GM12878 (cell line): ENCODE results near the gene SCN10A. TPM values are rescaled to one million over a fixed set of nuclear protein-coding genes. Genes with fewer than 3 reads are reported as not detected.

ENCODE experiments used
- ATAC-seq: fragments of 200-7000 bp; cut with Tn5 transposase; 3 replicates; pipeline ENCODE4 v1.9.1; 2020; ENCODE audit warnings: mild to moderate bottlenecking, moderate library complexity
- BruUV-seq: library from RNA; stranded (reverse); fragments of 400-500 nt; replicated peaks from 2 replicates; lab custom pipeline; 2021; lab: Mats Ljungman, UMichigan
- CTCF ChIA-PET: fragments of 300-600 bp; sonication (Branson Sonifier 250); formaldehyde crosslinking; extraction: SDS; loops from one replicate; lab custom pipeline; 2021; ENCODE audit warnings: inconsistent platforms; lab: Yijun Ruan, JAX
- POLR2A ChIA-PET: fragments of 350-600 bp; formaldehyde crosslinking; extraction: SDS; loops from one replicate; lab custom pipeline; 2021; ENCODE audit warnings: inconsistent platforms; lab: Charles Lee
- RAD21 ChIA-PET: fragments of 300-600 bp; sonication (Branson Sonifier 250); formaldehyde crosslinking; loops from one replicate; lab custom pipeline; 2023; ENCODE audit warnings: antibody characterized with exemption; ENCODE audit not compliant: unreplicated experiment; lab: Charles Lee
- SMC1A ChIA-PET: fragments of 300-600 bp; sonication (Branson Sonifier 250); formaldehyde crosslinking; loops from one replicate; lab custom pipeline; 2023; ENCODE audit not compliant: unreplicated experiment, uncharacterized antibody; lab: Charles Lee
- DNase-seq: peaks from one replicate; pipeline ENCODE4 v3.0.0-alpha.2; 2011; ENCODE audit warnings: low read depth, low spot score
- FAIRE-seq: peaks from 3 replicates; lab custom pipeline; 2011; peaks lifted over from hg19 to GRCh38; lab: Jason Lieb, UNC
- H2AFZ ChIP-seq: 2 replicates; pipeline ENCODE4 v1.6.0; 2011; ENCODE audit warnings: low read depth, low read length, control low read depth; ENCODE audit not compliant: control insufficient read depth
- H3K27ac ChIP-seq: 2 replicates; pipeline ENCODE4 v1.5.1; 2011; ENCODE audit warnings: control low read depth; ENCODE audit not compliant: control insufficient read depth, insufficient read depth
- H3K27me3 ChIP-seq, 2 experiments: replicated peaks in 1 of 2; 2 replicates each; pipeline versions ENCODE4 v1.6.0 to v1.6.1; 2011; ENCODE audit warnings: low read length in 1 of 2; ENCODE audit not compliant: control insufficient read depth in 2 of 2, insufficient read depth in 2 of 2
- H3K36me3 ChIP-seq, 2 experiments: 2 replicates each; pipeline ENCODE4 v1.5.1; 2011; ENCODE audit warnings: low read length in 1 of 2; ENCODE audit not compliant: control insufficient read depth in 2 of 2, insufficient read depth in 2 of 2
- H3K4me1 ChIP-seq: 2 replicates; pipeline ENCODE4 v1.6.1; 2011; ENCODE audit warnings: mild to moderate bottlenecking, low read length, moderate library complexity, mixed read lengths; ENCODE audit not compliant: control insufficient read depth, insufficient read depth
- H3K4me2 ChIP-seq: 2 replicates; pipeline ENCODE4 v1.6.0; 2011; ENCODE audit warnings: control low read depth; ENCODE audit not compliant: control insufficient read depth, insufficient read depth
- H3K4me3 ChIP-seq: fragments of 200-600 bp; sonication (generic); 2 replicates; pipeline ENCODE4 v1.5.1; 2016
- H3K79me2 ChIP-seq: 2 replicates; pipeline ENCODE4 v1.6.0; 2011; ENCODE audit warnings: low read length; ENCODE audit not compliant: control insufficient read depth, insufficient read depth
- H3K9ac ChIP-seq: 2 replicates; pipeline ENCODE4 v1.8.0; 2011; ENCODE audit warnings: low read length, control low read depth, mixed read lengths; ENCODE audit not compliant: control insufficient read depth, insufficient read depth
- H3K9me3 ChIP-seq: replicated peaks from 3 replicates; pipeline ENCODE4 v1.5.1; 2011; ENCODE audit warnings: mild to moderate bottlenecking, low read length; ENCODE audit not compliant: control insufficient read depth, insufficient read depth
- H4K20me1 ChIP-seq: 2 replicates; pipeline ENCODE4 v1.6.0; 2011; ENCODE audit not compliant: control insufficient read depth, insufficient read depth
- EP300 ChIP-seq, 2 experiments: fragments of 150-350 bp in 1 of 2; IDR thresholded peaks; 2 replicates each; pipeline ENCODE4 v1.6.1; 2011 to 2012; ENCODE audit warnings: low read depth in 2 of 2, low read length in 2 of 2, borderline replicate concordance in 1 of 2, improper control_type of control experiment in 1 of 2, inconsistent platforms in 1 of 2; ENCODE audit not compliant: control insufficient read depth in 1 of 2
- FOS ChIP-seq: IDR thresholded peaks from 3 replicates; pipeline ENCODE4 v1.6.1; 2011; ENCODE audit warnings: borderline replicate concordance; ENCODE audit not compliant: insufficient read length; ENCODE audit errors: extremely low read depth
- FOXM1 ChIP-seq: IDR thresholded peaks from 2 replicates; pipeline ENCODE4 v1.6.1; 2012; ENCODE audit warnings: low read depth, mild to moderate bottlenecking, inconsistent platforms, low read length, moderate library complexity
- MEF2A ChIP-seq: IDR thresholded peaks from 2 replicates; pipeline ENCODE4 v1.6.1; 2011; ENCODE audit warnings: low read depth, mild to moderate bottlenecking, low read length, moderate library complexity; ENCODE audit not compliant: insufficient read depth
- NBN ChIP-seq: fragments of 450-650 bp; IDR thresholded peaks from 2 replicates; pipeline ENCODE4 v1.6.1; 2016
- NRF1 ChIP-seq: conservative IDR thresholded peaks from 2 replicates; pipeline ENCODE4 v1.6.1; 2011; ENCODE audit warnings: mild to moderate bottlenecking, low read depth, low read length, improper control_type of control experiment
- POLR2A ChIP-seq: IDR thresholded peaks from 2 replicates; pipeline ENCODE4 v1.6.1; 2011; ENCODE audit warnings: low read depth, mild to moderate bottlenecking, low read length
- SMAD5 ChIP-seq: IDR thresholded peaks from 2 replicates; pipeline ENCODE4 v1.6.1; 2016; ENCODE audit warnings: antibody characterized with exemption, low read depth
- SP1 ChIP-seq: IDR thresholded peaks from one replicate; pipeline ENCODE4 v1.6.1; 2011; ENCODE audit warnings: low read depth, low read length
- STAT1 ChIP-seq: fragments of 450-650 bp; conservative IDR thresholded peaks from 2 replicates; pipeline ENCODE4 v1.6.1; 2014; ENCODE audit warnings: antibody characterized with exemption, mild to moderate bottlenecking
- SUPT20H ChIP-seq: IDR thresholded peaks from 2 replicates; pipeline ENCODE4 v1.6.1; 2011; ENCODE audit warnings: low read depth, mild to moderate bottlenecking, low read length, moderate library complexity, borderline replicate concordance; ENCODE audit not compliant: control insufficient read depth
- TARDBP ChIP-seq: IDR thresholded peaks from 2 replicates; pipeline ENCODE4 v1.6.1; 2016; ENCODE audit warnings: borderline replicate concordance
- TCF7 ChIP-seq: IDR thresholded peaks from 2 replicates; pipeline ENCODE4 v1.6.1; 2014; ENCODE audit warnings: antibody characterized with exemption, borderline replicate concordance
- YY1 ChIP-seq: IDR thresholded peaks from 2 replicates; pipeline ENCODE4 v1.6.1; 2011; ENCODE audit warnings: low read depth, mild to moderate bottlenecking, low read length
- in situ Hi-C: fragments of 300-500 bp; cut with MboI; formaldehyde crosslinking; loops from 9 replicates; pipeline ENCODE4 v1.14.3; 2018; ENCODE audit warnings: mixed read lengths
- intact Hi-C: fragments of 100-400 bp; cut with micrococcal nuclease; formaldehyde crosslinking; loops from one replicate; pipeline ENCODE4 v1.14.2; 2022; ENCODE audit not compliant: unreplicated experiment
- polyA plus RNA-seq, 11 experiments: library from polyadenylated mRNA; depleted of rRNA in 4 of 11; unstranded in 6 of 11; stranded (reverse) in 5 of 11; fragments of >200 nt; fragmentation: Nextera tagmentation in 4 of 11; fragmentation: Illumina TruSeq in 1 of 11; extraction: Ambion mirVana in 4 of 11; extraction: Trizol in 1 of 11; gene quantifications; 1 replicate in 1 of 11; 2 replicates in 10 of 11; pipeline versions ENCODE4 v1.2.1 to v1.2.3, GENCODE V29; 2011 to 2016; ENCODE audit warnings: inconsistent platforms in 2 of 11, missing spikeins in 2 of 11, low read depth in 1 of 11
- total RNA-seq, 4 experiments: library from RNA; depleted of rRNA in 3 of 4; stranded (reverse); fragments of >200 nt in 3 of 4; fragmentation: Illumina TruSeq in 1 of 4; extraction: Trizol in 1 of 4; gene quantifications; 2 replicates each; pipeline versions ENCODE4 v1.2.1 to v1.2.3, GENCODE V29; 2013 to 2021
- TF ChIP-seq, protein P1 (sequence below): fragments of 150-350 bp; IDR thresholded peaks from 2 replicates; pipeline ENCODE4 v1.6.1; 2016; ENCODE audit warnings: low read depth, low read length
- TF ChIP-seq, protein P2 (sequence below): fragments of 450-650 bp; IDR thresholded peaks from 2 replicates; pipeline ENCODE4 v1.6.1; 2014; ENCODE audit warnings: mild to moderate bottlenecking
- TF ChIP-seq, protein P3 (sequence below): fragments of 450-650 bp; IDR thresholded peaks from 2 replicates; pipeline ENCODE4 v1.6.1; 2018; ENCODE audit warnings: borderline replicate concordance, mild to moderate bottlenecking; ENCODE audit not compliant: partially characterized antibody
- TF ChIP-seq, protein P4 (sequence below): fragments of 150-350 bp; IDR thresholded peaks from 2 replicates; pipeline ENCODE4 v1.6.1; 2014; ENCODE audit warnings: mild to moderate bottlenecking, low read depth, low read length

The SCN10A gene
- total and polyA plus RNA-seq, 10 of the 15 experiments (the other 5 are each of a cell fraction or from before 2014, with no cell fraction given) = not detected

DNA sequence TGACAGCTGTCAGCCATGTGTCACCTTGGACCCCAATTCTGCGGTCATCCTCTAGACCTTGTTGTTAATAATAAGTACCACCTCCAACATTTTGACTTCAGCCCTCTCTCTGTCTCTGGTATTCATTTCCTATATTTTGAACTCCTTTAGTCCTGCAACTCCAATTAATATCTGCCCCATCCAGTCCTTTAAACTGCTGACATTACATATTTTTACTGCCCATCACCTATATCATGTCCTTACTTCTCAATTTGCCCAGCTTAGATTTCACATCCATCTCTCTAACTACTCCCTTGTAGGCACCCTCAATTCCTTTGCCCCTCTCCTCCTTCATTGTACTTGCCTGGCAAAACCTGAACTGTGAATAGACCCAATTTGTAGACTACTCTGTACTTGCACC, 73.5 kb downstream of the SCN10A start (continued):
- TF ChIP-seq MEF2A (no peak), NBN (no peak), STAT1 (no peak), SMAD5 (no peak), TCF7 (no peak), FOS (no peak), YY1 (no peak)
- TF ChIP-seq, protein P1, sequence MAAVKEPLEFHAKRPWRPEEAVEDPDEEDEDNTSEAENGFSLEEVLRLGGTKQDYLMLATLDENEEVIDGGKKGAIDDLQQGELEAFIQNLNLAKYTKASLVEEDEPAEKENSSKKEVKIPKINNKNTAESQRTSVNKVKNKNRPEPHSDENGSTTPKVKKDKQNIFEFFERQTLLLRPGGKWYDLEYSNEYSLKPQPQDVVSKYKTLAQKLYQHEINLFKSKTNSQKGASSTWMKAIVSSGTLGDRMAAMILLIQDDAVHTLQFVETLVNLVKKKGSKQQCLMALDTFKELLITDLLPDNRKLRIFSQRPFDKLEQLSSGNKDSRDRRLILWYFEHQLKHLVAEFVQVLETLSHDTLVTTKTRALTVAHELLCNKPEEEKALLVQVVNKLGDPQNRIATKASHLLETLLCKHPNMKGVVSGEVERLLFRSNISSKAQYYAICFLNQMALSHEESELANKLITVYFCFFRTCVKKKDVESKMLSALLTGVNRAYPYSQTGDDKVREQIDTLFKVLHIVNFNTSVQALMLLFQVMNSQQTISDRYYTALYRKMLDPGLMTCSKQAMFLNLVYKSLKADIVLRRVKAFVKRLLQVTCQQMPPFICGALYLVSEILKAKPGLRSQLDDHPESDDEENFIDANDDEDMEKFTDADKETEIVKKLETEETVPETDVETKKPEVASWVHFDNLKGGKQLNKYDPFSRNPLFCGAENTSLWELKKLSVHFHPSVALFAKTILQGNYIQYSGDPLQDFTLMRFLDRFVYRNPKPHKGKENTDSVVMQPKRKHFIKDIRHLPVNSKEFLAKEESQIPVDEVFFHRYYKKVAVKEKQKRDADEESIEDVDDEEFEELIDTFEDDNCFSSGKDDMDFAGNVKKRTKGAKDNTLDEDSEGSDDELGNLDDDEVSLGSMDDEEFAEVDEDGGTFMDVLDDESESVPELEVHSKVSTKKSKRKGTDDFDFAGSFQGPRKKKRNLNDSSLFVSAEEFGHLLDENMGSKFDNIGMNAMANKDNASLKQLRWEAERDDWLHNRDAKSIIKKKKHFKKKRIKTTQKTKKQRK = no peak
- TF ChIP-seq, protein P2, sequence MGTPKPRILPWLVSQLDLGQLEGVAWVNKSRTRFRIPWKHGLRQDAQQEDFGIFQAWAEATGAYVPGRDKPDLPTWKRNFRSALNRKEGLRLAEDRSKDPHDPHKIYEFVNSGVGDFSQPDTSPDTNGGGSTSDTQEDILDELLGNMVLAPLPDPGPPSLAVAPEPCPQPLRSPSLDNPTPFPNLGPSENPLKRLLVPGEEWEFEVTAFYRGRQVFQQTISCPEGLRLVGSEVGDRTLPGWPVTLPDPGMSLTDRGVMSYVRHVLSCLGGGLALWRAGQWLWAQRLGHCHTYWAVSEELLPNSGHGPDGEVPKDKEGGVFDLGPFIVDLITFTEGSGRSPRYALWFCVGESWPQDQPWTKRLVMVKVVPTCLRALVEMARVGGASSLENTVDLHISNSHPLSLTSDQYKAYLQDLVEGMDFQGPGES = no peak

DNA sequence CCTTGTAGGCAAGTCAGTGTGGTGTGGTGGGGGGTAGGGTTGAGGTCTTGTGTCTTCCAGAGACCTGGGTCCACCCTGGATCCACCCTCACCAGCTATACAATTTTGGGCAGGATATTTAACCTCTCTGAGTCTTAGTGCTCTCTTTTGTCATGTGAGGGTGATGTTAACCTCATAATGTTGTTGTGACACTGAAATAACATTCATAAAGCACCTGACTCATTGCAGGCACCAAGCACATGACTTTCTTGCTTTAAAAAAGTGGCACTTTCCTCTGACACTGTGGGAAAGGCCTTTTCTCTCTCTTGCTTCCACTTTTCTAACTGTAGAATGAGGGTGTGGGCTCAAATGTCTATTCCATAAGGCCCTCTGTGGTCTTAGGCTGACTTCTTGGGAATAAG, 75.5 kb downstream of the SCN10A start:
- Histone ChIP-seq H3K79me2 (no peaks in the 10 kb centered on the region), H3K4me3 (no peak overlapping the region), H3K4me1 (no peaks in the 10 kb centered on the region), H3K9ac (no peak overlapping the region), H3K9me3 (no peaks in the 10 kb centered on the region), H2AFZ (no peak overlapping the region), H3K27me3 (peaks cover 0 to 3% of the 10 kb centered on the region in 2 experiments; a peak in 2 of 4 replicates), H4K20me1 (no peaks in the 10 kb centered on the region), H3K36me3 (no peaks in the 10 kb centered on the region), H3K4me2 (no peak overlapping the region), H3K27ac (no peak overlapping the region)
- FAIRE-seq (no peak), ATAC-seq (no peak), DNase-seq (no peak)
- in situ Hi-C loops (no loop called here), intact Hi-C loops (no loop called here)
- ChIA-PET CTCF (interaction anchor here (2.4 kb wide), 1 partner anchor 290 kb away, joined by 12 read pairs; no protein-coding TSS in a partner anchor), SMC1A (no interaction called here), RAD21 (no interaction called here), POLR2A (no interaction called here)
- BruUV-seq = no TSS peak
- TF ChIP-seq, protein P3, sequence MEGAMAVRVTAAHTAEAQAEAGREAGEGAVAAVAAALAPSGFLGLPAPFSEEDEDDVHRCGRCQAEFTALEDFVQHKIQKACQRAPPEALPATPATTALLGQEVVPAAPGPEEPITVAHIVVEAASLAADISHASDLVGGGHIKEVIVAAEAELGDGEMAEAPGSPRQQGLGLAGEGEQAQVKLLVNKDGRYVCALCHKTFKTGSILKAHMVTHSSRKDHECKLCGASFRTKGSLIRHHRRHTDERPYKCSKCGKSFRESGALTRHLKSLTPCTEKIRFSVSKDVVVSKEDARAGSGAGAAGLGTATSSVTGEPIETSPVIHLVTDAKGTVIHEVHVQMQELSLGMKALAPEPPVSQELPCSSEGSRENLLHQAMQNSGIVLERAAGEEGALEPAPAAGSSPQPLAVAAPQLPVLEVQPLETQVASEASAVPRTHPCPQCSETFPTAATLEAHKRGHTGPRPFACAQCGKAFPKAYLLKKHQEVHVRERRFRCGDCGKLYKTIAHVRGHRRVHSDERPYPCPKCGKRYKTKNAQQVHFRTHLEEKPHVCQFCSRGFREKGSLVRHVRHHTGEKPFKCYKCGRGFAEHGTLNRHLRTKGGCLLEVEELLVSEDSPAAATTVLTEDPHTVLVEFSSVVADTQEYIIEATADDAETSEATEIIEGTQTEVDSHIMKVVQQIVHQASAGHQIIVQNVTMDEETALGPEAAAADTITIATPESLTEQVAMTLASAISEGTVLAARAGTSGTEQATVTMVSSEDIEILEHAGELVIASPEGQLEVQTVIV = no peak
- TF ChIP-seq EP300 (IDR thresholded peaks at IDR 0.05; ENCODE audit: borderline replicate concordance in 1 of 2, control insufficient read depth in 1 of 2, low read depth in 2 of 2, low read length in 2 of 2) (no peak), SUPT20H (no peak), NRF1 (no peak), TARDBP (no peak), POLR2A (no peak), FOXM1 (no peak), SP1 (no peak)
- TF ChIP-seq, protein P4, sequence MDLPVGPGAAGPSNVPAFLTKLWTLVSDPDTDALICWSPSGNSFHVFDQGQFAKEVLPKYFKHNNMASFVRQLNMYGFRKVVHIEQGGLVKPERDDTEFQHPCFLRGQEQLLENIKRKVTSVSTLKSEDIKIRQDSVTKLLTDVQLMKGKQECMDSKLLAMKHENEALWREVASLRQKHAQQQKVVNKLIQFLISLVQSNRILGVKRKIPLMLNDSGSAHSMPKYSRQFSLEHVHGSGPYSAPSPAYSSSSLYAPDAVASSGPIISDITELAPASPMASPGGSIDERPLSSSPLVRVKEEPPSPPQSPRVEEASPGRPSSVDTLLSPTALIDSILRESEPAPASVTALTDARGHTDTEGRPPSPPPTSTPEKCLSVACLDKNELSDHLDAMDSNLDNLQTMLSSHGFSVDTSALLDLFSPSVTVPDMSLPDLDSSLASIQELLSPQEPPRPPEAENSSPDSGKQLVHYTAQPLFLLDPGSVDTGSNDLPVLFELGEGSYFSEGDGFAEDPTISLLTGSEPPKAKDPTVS = no peak
